ENCODE measurements around the gene TADA1. TPM values are rescaled to one million over a fixed set of nuclear protein-coding genes. Genes with fewer than 3 reads are reported as not detected.

TADA1 gene
- total RNA-seq, 1 experiment from 2014 or later, result 16.0 TPM

DNA sequence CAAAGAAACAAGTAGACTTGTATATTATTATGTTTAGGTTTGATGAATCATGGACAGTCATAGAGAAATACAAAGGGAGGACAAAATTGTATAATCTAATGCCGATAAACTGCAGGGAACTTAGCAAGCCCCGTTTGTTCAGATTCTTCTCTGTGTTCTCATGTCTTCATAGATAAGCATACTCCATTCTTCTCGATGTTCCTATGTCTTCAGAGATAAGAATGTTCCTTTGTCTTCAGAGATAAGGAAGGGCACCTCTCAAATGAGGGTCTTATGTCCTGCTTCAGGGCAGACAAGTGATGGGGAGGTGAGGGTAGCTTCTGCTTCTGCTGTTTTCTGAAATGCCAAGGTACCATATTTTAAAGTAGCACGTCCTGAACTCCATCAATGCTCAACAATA is 19.7 kb upstream of the TADA1 start:
- H4K20me1 ChIP-seq (ENCODE audit: insufficient read depth), result no peaks in the 10 kb centered on the region
- intact Hi-C loops (cut with micrococcal nuclease), result no loop called here
- no peak for TF ChIP-seq YY1 (IDR thresholded peaks at IDR 0.05; ENCODE audit: extremely low read depth, insufficient replicate concordance, low read depth, low read length)
- TF ChIP-seq SP1 (IDR thresholded peaks at IDR 0.05; ENCODE audit: low read depth), result no peak
- TF ChIP-seq SRF (IDR thresholded peaks at IDR 0.05; ENCODE audit: low read depth), result no peak
- TF ChIP-seq, protein P1, sequence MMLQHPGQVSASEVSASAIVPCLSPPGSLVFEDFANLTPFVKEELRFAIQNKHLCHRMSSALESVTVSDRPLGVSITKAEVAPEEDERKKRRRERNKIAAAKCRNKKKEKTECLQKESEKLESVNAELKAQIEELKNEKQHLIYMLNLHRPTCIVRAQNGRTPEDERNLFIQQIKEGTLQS (IDR thresholded peaks at IDR 0.05), result no peak
- TF ChIP-seq SIN3A (IDR thresholded peaks at IDR 0.05; ENCODE audit: low read depth), result no peak
- TF ChIP-seq, protein P2, sequence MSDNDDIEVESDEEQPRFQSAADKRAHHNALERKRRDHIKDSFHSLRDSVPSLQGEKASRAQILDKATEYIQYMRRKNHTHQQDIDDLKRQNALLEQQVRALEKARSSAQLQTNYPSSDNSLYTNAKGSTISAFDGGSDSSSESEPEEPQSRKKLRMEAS (IDR thresholded peaks at IDR 0.05), result no peak
- TF ChIP-seq POLR2A (IDR thresholded peaks at IDR 0.05; ENCODE audit: borderline replicate concordance, extremely low read depth, insufficient read depth, insufficient read length), result no peak
- no peak for TF ChIP-seq CEBPB (IDR thresholded peaks at IDR 0.05; ENCODE audit: low read depth)
- no TSS peak for BruUV-seq (replicated peaks)
- H3K4me1 ChIP-seq (ENCODE audit: control insufficient read depth in 1 of 2, insufficient read depth in 2 of 2, low read length in 2 of 2), result no peaks in the 10 kb centered on the region
- no peaks in the 10 kb centered on the region for H3K79me2 ChIP-seq (ENCODE audit: insufficient read depth, low read length)
- ChIA-PET POLR2A (no interaction called here), RAD21 (ENCODE audit: low non-redundant PET in 1 of 2, low total read pairs in 2 of 2, uncharacterized antibody in 2 of 2, unreplicated experiment in 2 of 2) (no interaction called here), CTCF (interaction anchor here (1.6 kb wide), 1 partner anchor 15 kb away, joined by 5 read pairs; no protein-coding TSS in a partner anchor)
- DNase-seq (ENCODE audit: low read depth, low spot score), result no peak
- H3K4me2 ChIP-seq (ENCODE audit: low read length), result no peak overlapping the region
- no peaks in the 10 kb centered on the region for H3K9me2 ChIP-seq (ENCODE audit: insufficient read depth)
- no peaks in the 10 kb centered on the region for H3K36me3 ChIP-seq (ENCODE audit: control insufficient read depth in 1 of 2, insufficient read depth in 2 of 2, low read length in 2 of 2)
- H3K27ac ChIP-seq (ENCODE audit: low read depth, low read length), result no peak overlapping the region
- H3K27me3 ChIP-seq (ENCODE audit: insufficient read depth, low read length), result no peaks in the 10 kb centered on the region
- H3K9me3 ChIP-seq (ENCODE audit: control insufficient read depth in 1 of 2, insufficient read depth in 1 of 2, low read depth in 1 of 2, low read length in 2 of 2), result no peaks in the 10 kb centered on the region; a peak in 1 of 4 replicates
- no peak overlapping the region for H2AFZ ChIP-seq (ENCODE audit: low read depth, low read length, poor library complexity, severe bottlenecking)
- H3K4me3 ChIP-seq (replicated peaks in 1 of 2; ENCODE audit: low read depth in 1 of 2, low read length in 2 of 2), result no peak overlapping the region
- ATAC-seq, result no peak
- H3K9ac ChIP-seq (ENCODE audit: low read length), result no peak overlapping the region

DNA sequence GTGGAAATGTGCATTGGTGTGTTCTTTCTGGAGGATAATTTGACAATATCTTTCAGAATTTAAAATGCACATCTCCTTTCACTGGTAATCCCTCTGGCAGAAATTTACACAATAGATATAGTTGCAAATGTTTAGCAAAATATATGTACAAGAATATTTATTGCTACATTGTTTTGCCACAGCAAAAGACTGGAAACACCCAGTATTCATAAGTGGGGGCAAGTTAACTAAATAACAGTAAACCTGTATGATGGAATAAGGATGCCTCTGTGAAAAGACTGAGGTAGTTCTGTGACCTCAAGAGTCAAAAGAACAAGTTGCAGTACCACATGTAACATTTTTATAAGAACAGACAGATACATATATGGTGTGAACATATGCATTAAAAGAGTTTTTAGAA is 13.7 kb upstream of the TADA1 start:
- ATAC-seq (no peak), DNase-seq (ENCODE audit: low read depth, low spot score) (no peak)
- no peak overlapping the region for H3K4me2 ChIP-seq (ENCODE audit: low read length)
- ChIA-PET POLR2A (no interaction called here), CTCF (no interaction called here), RAD21 (ENCODE audit: low non-redundant PET in 1 of 2, low total read pairs in 2 of 2, uncharacterized antibody in 2 of 2, unreplicated experiment in 2 of 2) (no interaction called here)
- H3K9me3 ChIP-seq (ENCODE audit: control insufficient read depth in 1 of 2, insufficient read depth in 1 of 2, low read depth in 1 of 2, low read length in 2 of 2), result no peaks in the 10 kb centered on the region
- no peak for TF ChIP-seq POLR2A (IDR thresholded peaks at IDR 0.05; ENCODE audit: borderline replicate concordance, extremely low read depth, insufficient read depth, insufficient read length)
- no peak for TF ChIP-seq ZFX (IDR thresholded peaks at IDR 0.05)
- TF ChIP-seq, protein P3, sequence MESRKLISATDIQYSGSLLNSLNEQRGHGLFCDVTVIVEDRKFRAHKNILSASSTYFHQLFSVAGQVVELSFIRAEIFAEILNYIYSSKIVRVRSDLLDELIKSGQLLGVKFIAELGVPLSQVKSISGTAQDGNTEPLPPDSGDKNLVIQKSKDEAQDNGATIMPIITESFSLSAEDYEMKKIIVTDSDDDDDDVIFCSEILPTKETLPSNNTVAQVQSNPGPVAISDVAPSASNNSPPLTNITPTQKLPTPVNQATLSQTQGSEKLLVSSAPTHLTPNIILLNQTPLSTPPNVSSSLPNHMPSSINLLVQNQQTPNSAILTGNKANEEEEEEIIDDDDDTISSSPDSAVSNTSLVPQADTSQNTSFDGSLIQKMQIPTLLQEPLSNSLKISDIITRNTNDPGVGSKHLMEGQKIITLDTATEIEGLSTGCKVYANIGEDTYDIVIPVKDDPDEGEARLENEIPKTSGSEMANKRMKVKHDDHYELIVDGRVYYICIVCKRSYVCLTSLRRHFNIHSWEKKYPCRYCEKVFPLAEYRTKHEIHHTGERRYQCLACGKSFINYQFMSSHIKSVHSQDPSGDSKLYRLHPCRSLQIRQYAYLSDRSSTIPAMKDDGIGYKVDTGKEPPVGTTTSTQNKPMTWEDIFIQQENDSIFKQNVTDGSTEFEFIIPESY (IDR thresholded peaks at IDR 0.05; ENCODE audit: extremely low read depth, insufficient replicate concordance, low read length), result no peak
- TF ChIP-seq, protein P1 (IDR thresholded peaks at IDR 0.05), result no peak
- TF ChIP-seq, protein P4, sequence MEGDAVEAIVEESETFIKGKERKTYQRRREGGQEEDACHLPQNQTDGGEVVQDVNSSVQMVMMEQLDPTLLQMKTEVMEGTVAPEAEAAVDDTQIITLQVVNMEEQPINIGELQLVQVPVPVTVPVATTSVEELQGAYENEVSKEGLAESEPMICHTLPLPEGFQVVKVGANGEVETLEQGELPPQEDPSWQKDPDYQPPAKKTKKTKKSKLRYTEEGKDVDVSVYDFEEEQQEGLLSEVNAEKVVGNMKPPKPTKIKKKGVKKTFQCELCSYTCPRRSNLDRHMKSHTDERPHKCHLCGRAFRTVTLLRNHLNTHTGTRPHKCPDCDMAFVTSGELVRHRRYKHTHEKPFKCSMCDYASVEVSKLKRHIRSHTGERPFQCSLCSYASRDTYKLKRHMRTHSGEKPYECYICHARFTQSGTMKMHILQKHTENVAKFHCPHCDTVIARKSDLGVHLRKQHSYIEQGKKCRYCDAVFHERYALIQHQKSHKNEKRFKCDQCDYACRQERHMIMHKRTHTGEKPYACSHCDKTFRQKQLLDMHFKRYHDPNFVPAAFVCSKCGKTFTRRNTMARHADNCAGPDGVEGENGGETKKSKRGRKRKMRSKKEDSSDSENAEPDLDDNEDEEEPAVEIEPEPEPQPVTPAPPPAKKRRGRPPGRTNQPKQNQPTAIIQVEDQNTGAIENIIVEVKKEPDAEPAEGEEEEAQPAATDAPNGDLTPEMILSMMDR (IDR thresholded peaks at IDR 0.05 in 2 of 3, conservative IDR thresholded peaks at IDR 0.05 in 1 of 3; ENCODE audit: borderline replicate concordance in 1 of 3, insufficient read depth in 1 of 3, low read depth in 2 of 3, low read length in 2 of 3), result no peak
- TF ChIP-seq EGR1 (IDR thresholded peaks at IDR 0.05; ENCODE audit: low read depth), result no peak
- TF ChIP-seq RAD21 (IDR thresholded peaks at IDR 0.05; ENCODE audit: low read depth), result no peak
- no peak for TF ChIP-seq SRF (IDR thresholded peaks at IDR 0.05; ENCODE audit: low read depth)
- H3K4me3 ChIP-seq (replicated peaks in 1 of 2; ENCODE audit: low read depth in 1 of 2, low read length in 2 of 2), result no peak overlapping the region
- H3K9me2 ChIP-seq (ENCODE audit: insufficient read depth), result no peaks in the 10 kb centered on the region
- no peak overlapping the region for H3K27ac ChIP-seq (ENCODE audit: low read depth, low read length)
- H3K27me3 ChIP-seq (ENCODE audit: insufficient read depth, low read length), result no peaks in the 10 kb centered on the region
- H4K20me1 ChIP-seq (ENCODE audit: insufficient read depth), result no peaks in the 10 kb centered on the region
- BruUV-seq (replicated peaks), result no TSS peak
- intact Hi-C loops (cut with micrococcal nuclease), result no loop called here
- H3K36me3 ChIP-seq (ENCODE audit: control insufficient read depth in 1 of 2, insufficient read depth in 2 of 2, low read length in 2 of 2), result no peaks in the 10 kb centered on the region
- no peak overlapping the region for H3K9ac ChIP-seq (ENCODE audit: low read length)
- H2AFZ ChIP-seq (ENCODE audit: low read depth, low read length, poor library complexity, severe bottlenecking), result no peak overlapping the region
- no peaks in the 10 kb centered on the region for H3K79me2 ChIP-seq (ENCODE audit: insufficient read depth, low read length)
- no peaks in the 10 kb centered on the region for H3K4me1 ChIP-seq (ENCODE audit: control insufficient read depth in 1 of 2, insufficient read depth in 2 of 2, low read length in 2 of 2)
